ENCODE results near the gene CUEDC2.
"Not testable (repeated sequence)": the region's sequence is repeated elsewhere in the genome, so short reads cannot be mapped to it uniquely, and the experiment has no call there.

The CUEDC2 gene

GRCh38 chr10:102454662-102455487 lies 22.5 kb upstream of the CUEDC2 start:
- not testable (repeated sequence) for DNase-seq

GRCh38 chr10:102453502-102453901 lies 21.1 kb upstream of the CUEDC2 start:
- no peak for DNase-seq

- DNase-seq: peak; percentile 51
Measured at GRCh38 chr10:102452672-102453340, 20.4 kb upstream of the CUEDC2 start.

GRCh38 chr10:102451105-102451969 lies 19.0 kb upstream of the CUEDC2 start, which contains the start of gene C10orf95:
Gene C10orf95, minus strand, starts transcription at chr10:102451543. Its CDS starts 450 bp downstream, at chr10:102451093.
- no peak for DNase-seq

- DNase-seq: peak; percentile 89
Measured at GRCh38 chr10:102450374-102451104, 18.2 kb upstream of the CUEDC2 start.

- no peak for DNase-seq
Measured at GRCh38 chr10:102450124-102450373, 17.7 kb upstream of the CUEDC2 start.

GRCh38 chr10:102449321-102450123 lies 17.1 kb upstream of the CUEDC2 start:
- DNase-seq: peak; percentile 84

GRCh38 chr10:102444851-102445250 lies 12.5 kb upstream of the CUEDC2 start:
- no peak for DNase-seq

GRCh38 chr10:102438374-102438773 lies 6.0 kb upstream of the CUEDC2 start:
- DNase-seq: no peak

GRCh38 chr10:102437515-102437914 lies 5.1 kb upstream of the CUEDC2 start:
- no peak for DNase-seq

- DNase-seq: no peak
Measured at GRCh38 chr10:102436312-102436711, 3.9 kb upstream of the CUEDC2 start.

- peak; percentile 38 for DNase-seq
Measured at GRCh38 chr10:102435529-102436233, 3.3 kb upstream of the CUEDC2 start.

- DNase-seq: no peak
Measured at GRCh38 chr10:102435133-102435497, 2.7 kb upstream of the CUEDC2 start.

GRCh38 chr10:102434394-102435132 lies 2.2 kb upstream of the CUEDC2 start:
- DNase-seq: no peak

GRCh38 chr10:102433619-102434046 lies 1.3 kb upstream of the CUEDC2 start:
- no peak for DNase-seq

GRCh38 chr10:102431452-102432124 lies 786 bp downstream of the CUEDC2 start:
- no peak for DNase-seq

- no peak for DNase-seq
Measured at GRCh38 chr10:102429468-102429867, 2.9 kb downstream of the CUEDC2 start.

- DNase-seq: no peak
Measured at GRCh38 chr10:102426803-102427287, 5.5 kb downstream of the CUEDC2 start.

- no peak for DNase-seq
Measured at GRCh38 chr10:102425444-102425843, 6.9 kb downstream of the CUEDC2 start.

- no peak for DNase-seq
Measured at GRCh38 chr10:102424916-102425315, 7.5 kb downstream of the CUEDC2 start.

All from activated CD8-positive, alpha-beta memory T cell treated with anti-CD3 and anti-CD28 coated beads, Interleukin-2, amount 50 U/mL, for 4 hours (primary cell).